Measurements from ENCODE around the gene UQCC2. TPM values are rescaled to one million over a fixed set of nuclear protein-coding genes. Genes with fewer than 3 reads are reported as not detected.

Gene UQCC2
- total RNA-seq, 1 donor from 2014 or later, result 79.6 TPM

DNA sequence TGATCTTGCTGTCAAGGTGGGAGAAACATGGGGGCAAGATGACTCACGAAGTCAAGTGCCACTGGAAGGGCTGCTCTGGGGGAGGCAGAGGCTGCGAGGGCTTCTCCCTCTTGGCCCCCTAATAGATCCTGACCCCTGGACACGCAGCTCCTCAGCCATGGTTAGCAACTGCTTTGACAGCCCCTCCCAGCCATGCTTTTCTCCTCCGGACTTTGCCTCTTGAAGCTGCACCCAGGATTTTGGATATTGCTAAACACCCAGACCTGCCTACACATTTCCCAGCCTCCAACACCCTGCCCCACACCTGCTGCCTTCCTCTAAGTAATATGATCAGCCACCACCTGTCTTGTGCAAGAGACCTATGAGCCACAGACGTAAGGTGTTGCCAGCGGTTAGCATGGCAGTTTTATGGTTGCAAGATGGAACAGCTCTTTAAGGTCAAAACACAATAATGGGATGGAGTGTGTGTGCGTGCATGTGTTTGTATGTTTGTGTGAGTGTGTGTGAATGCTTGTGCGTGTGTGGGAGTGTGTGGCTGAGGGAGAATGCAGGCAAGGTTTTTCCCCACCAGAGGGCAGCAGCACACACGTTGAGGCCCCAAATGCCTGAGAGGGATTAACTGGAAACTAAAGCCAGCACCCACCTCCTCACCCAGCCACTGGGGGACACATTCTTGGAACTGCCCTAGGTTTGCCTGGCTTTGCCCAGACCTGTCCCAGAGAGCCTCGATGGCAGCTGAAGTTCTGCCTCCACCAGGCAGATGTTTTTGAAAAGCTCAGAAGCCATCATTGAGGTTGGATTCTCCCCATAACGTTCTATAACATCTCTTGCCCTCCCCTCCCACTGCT, 32.7 kb upstream of the UQCC2 start:
- intact Hi-C loops (cut with micrococcal nuclease), result loop anchor here (1.0 kb wide), 4 partner anchors 18 to 410 kb away; partner anchors contain the start of gene UQCC2

- intact Hi-C loops (cut with micrococcal nuclease), result no loop called here
These were observed 31.3 kb upstream of the UQCC2 start for GRCh38 chr6:33742837-33743236.

DNA sequence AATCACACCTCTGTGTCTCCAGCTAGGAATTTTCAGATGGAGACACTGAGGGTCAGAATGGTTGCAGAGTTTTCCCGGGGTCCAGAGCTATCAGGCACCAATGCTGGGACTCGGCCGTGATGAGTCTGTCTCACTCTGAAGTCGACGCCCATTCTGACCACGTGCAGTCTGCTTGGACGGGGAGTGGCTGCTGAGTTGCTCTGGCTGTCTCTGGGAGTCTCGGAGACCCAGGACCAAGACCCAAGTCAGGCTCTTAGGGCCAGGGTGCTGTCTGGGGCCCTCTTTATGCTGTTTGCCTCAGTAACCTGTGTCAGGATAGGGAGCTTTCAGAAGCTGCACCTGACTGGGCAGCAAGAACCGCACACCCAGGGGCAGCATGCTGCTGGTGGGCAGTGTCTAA, 30.6 kb upstream of the UQCC2 start:
- intact Hi-C loops (cut with micrococcal nuclease), result no loop called here

- intact Hi-C loops (cut with micrococcal nuclease), result no loop called here
These were observed 29.3 kb upstream of the UQCC2 start for GRCh38 chr6:33740794-33741193.

DNA sequence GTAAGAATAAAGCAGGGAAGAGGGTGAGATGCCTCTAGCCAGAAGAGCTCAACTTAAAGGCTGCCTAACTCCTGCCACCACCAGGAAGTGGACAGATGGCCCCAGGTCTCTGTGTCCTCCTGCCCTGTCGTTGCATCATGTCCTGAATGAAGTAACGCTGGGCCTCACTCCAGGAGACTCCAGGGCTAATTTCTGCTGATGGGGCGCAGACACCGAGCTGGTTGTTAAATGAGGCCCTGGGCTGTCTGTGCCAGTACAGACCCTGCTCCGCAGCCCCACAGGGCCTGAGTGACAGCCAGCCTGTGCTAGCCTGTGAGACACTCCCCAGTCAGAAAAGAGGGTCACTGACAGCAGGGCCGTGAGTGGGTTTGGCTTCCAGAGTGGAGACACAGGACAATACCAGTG, 28.7 kb upstream of the UQCC2 start:
- intact Hi-C loops (cut with micrococcal nuclease), result no loop called here

DNA sequence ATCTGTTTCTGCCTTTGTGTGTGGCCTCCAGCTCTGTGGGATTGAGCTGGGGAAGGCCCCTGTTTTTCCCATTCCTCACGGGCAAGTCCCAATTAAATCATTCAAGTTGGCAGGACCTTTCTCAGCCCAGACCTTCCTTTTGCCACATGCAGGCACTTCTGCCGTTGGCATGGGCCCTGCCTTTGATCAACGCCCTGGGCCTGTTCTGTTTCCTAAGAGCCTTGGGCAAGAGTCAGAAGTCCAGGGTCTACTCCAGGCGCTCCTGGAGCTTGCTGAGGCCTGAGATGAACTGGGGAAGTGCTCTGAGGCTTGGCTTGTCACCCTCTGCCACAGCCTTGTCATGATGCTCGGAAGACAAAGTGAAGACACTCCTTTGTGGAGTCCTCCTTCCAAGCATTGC, 28.1 kb upstream of the UQCC2 start:
- intact Hi-C loops (cut with micrococcal nuclease), result no loop called here

DNA sequence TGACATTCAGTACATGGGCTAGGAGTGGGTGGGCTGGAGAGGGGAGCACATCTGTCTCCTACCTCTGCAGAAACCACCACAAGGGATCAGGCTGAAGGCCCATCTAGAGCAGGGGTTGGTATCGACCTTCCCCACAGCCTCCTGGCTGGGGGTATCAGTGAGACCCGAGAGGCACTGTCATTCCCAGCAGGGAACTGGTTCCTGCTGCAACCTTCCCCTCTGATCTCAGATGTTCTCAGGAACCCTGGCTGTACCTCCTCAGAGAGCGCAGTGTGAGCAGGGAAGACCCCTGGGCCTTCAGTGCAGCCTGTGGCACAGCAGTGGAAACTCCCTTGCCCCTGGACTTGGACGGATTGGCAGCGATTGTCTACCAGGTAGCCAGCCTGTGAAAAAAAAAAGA, 27.4 kb upstream of the UQCC2 start:
- intact Hi-C loops (cut with micrococcal nuclease), result no loop called here

GRCh38 chr6:33738153-33738552, 26.7 kb upstream of the UQCC2 start:
- intact Hi-C loops (cut with micrococcal nuclease), result no loop called here

DNA sequence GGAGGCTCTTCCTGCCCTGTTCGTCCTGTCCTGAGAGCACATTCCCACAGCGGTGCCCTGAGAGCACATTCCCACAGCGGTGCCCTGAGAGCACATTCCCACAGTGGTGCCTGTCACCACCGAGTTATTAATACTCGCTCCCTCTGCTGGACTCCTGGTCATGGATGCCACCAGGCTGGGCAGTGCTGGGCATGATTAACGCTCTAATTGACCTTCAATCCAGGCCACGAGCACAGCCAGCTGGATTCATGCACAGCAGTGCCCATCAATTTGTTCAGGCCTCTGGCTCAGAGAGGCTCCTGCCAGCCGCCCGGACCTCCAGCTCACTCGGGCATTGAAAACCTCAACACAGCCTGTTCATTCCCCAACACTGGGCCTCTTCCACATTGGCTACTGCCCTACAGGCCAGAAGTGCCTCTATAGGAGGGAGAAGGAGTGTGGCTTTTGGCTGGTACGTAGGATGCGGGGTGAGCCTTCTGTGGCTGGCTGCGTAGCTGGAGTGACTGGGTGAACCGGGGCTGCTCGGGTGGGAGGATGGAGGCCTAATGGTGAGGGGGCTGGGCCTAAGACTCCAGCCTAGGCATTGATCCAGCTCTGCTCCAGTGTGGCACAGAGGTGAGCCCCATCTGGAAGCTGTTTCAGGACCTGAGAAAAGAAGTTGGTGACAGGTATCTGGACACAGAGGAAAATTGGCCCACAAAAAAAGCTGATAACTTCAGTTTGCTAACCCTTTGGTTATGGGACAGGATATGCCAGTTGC, 25.9 kb upstream of the UQCC2 start:
- intact Hi-C loops (cut with micrococcal nuclease), result no loop called here

DNA sequence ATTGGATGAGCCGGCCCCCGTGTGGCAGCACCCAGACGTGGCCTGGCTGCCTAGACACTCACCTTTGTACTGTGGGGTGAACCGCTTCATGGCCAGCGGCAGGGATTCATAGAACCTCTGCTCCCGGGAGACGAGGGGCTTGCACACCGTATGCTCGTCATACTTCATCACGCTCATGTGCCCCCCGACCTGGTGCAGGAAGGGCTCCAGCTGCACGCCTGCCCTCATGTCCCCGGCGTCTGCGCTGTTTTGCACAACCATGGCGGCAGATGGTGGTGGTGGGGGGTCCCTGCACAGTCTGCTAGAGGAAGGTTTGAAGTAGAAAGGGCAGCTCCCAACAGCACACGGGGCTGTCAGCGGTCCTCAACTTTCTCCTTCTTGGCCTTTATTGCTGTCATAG, 23.7 kb upstream of the UQCC2 start:
- intact Hi-C loops (cut with micrococcal nuclease), result no loop called here

DNA sequence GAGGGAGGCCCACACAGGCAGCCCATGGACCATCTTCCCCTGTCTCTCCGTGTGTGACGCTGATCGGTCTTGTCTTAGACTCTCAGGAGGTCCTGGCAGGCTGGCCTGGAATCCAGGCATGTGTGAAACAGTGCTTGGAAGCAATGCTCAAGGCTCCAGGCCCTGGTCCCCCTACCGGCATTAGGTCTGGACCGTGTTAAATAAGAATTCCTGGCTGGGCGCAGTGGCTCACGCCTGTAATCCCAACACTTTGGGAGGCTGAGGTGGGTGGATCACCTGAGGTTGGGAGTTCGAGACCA, 22.2 kb upstream of the UQCC2 start:
- intact Hi-C loops (cut with micrococcal nuclease), result no loop called here

- intact Hi-C loops (cut with micrococcal nuclease), result no loop called here
These were observed 21.6 kb upstream of the UQCC2 start for GRCh38 chr6:33732817-33733708.

GRCh38 chr6:33732385-33732784, 20.9 kb upstream of the UQCC2 start:
- intact Hi-C loops (cut with micrococcal nuclease), result no loop called here

GRCh38 chr6:33731751-33732282, 20.3 kb upstream of the UQCC2 start:
- intact Hi-C loops (cut with micrococcal nuclease), result no loop called here

- intact Hi-C loops (cut with micrococcal nuclease), result no loop called here
These were observed 19.5 kb upstream of the UQCC2 start for GRCh38 chr6:33731035-33731434.

GRCh38 chr6:33730611-33731010, 19.1 kb upstream of the UQCC2 start:
- intact Hi-C loops (cut with micrococcal nuclease), result no loop called here

GRCh38 chr6:33729059-33729458, 17.6 kb upstream of the UQCC2 start:
- intact Hi-C loops (cut with micrococcal nuclease), result no loop called here

DNA sequence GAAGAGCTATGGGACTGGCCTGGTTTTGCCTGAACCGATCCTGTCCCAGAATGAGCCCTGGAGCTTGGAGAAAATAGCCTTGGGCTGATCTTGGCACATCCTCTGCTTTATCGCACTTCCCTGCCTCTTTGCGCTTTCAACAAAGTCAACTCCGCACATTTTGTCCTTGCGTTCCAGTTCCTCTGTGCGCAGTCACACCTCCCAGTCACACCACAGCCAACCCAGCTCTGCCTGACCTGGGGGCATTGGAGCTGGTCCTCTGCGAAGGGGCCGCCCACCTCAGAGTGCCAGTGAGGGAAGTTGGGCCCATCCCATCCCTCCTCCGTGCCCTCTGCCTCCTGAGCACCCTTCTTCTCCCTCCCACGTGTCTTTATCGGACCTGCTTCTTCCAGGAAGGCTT, 16.9 kb upstream of the UQCC2 start:
- intact Hi-C loops (cut with micrococcal nuclease), result no loop called here

DNA sequence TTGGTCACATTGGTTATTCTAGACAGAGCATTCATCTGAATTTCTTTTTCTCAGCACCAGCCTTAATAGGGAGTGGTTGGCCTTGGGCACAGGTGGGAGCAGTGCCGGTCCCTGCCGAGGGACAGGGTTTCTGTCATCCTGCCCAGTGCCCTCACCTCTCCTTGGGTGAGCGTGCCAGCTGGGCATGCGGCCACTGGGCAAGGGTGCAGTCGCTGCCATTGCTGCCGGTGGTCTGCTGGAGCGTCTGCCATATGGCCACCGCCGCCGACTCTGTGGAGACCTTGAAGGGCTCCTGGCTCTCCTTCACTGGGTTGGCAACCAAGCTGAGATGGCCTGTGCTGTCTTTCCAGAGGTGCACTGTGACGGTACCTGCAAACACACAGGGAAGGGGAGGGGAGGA, 16.4 kb upstream of the UQCC2 start:
- intact Hi-C loops (cut with micrococcal nuclease), result no loop called here

- intact Hi-C loops (cut with micrococcal nuclease), result no loop called here
These were observed 15.6 kb upstream of the UQCC2 start for GRCh38 chr6:33727126-33727525.

DNA sequence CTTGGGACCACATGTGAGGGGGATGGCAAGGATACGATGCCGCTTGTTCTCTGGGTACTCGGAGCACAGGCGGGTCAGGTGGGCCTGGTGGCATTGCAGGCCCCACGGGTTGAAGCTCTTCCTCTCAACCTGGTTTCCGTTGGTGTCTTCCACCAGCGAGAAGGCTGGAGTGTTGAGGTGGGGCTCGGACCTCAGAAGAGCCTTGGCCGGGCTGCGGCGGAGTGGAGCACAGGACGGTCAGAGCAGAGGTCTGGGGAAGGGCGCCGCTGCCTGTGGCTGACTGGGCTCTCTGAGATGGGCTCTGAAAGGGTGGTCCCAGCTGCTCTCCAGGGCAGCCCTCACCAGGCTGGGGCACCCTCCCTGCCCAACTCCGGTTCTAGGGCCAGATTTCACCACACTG, 15.2 kb upstream of the UQCC2 start:
- intact Hi-C loops (cut with micrococcal nuclease), result no loop called here
